ENCODE data around the gene TSN.
"Not testable (repeated sequence)": the region's sequence is repeated elsewhere in the genome, so short reads cannot be mapped to it uniquely, and the experiment has no call there.

The TSN gene

GRCh38 chr2:121804340-121804739, 48.9 kb downstream of the TSN start:
- peak in 1 of 2 donors; percentile 8 for DNase-seq

- no peak for DNase-seq
These were observed 49.7 kb downstream of the TSN start for GRCh38 chr2:121804997-121805765.

- no peak for DNase-seq
These were observed 50.3 kb downstream of the TSN start for GRCh38 chr2:121805766-121806143.

- not testable (repeated sequence) for DNase-seq
These were observed 52.3 kb downstream of the TSN start for GRCh38 chr2:121807771-121808170.

DNA sequence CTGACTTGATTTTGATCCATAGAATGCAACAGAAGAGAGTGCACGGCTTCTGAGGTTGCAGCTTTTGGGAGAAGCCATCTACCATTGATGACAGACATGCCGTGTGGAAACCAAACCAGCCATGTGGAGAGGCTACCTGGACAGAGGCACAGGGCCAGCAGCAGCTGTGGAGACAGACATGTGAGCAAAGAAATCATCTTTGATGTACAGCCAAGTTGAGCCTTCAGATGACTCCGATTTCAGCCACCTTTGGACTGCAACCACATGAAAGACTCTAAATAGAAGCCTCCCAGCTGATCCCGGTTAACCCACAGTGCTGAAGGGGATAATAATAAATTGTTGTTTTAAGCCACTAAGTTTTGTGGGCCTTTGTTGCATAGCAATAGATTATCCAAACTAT, 54.2 kb downstream of the TSN start:
- no peak for DNase-seq

DNA sequence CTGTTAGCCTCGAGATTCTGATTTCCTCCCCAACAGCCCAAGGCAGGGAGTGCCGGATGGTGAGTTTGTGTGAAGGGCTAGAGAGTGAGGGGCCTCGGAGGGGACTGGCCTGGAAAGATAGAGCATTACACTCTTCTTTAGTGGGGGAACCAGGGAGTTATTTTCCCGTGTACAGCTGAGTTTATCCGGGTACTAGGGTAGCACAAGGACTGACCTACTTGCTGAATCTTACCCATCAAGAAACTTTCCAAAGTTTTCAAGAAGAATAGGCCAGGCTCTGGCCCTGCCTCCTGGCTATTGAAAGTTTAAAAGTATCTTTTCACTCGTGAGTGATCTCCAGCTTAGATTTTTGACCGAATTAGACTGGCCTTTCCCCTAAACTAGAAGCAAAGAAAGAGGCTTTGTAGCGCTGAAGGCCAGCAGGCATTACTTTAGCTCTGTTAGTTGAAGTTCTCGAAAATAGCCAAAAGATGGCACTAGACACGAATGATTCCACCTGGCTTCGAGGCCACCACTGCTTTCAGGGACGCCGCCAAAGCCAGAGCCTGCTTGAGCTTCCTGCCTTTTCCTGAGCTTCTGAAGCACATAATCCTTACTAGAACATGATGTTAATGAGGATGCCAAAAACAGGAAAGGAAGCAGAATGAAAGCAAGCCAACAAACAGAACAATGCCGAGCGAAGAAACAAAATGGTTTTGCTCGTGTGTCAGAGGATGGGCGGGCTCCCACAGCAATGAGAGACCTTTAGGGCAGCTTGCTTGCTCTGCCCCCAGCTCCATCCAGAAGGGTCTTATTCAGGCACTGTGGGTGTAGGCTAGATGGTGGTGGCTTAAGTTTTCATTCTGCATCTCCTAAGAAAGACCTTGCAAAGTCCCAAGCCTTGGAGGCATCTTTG, 55.8 kb downstream of the TSN start:
- DNase-seq = peak in 1 of 2 donors; percentile 3

DNA sequence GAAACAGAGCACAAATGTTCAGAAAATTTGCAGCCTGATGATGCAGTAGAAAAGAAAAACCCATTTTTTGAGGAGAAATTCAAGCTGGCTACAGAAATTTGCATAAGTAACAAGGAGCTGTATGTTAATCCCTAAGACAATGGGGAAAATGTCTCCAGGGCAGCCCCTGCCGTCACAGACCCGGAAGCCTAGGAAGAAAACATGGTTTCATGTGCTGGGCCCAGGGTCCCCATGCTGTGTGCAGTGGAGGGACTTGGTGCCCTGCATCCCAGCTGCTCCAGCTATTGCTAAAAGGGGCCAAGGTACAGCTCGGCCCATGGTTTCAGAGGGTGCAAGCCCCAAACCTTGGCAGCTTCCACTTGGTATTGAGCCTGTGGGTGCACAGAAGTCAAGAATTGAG, 57.6 kb downstream of the TSN start:
- DNase-seq = not testable (repeated sequence)

DNA sequence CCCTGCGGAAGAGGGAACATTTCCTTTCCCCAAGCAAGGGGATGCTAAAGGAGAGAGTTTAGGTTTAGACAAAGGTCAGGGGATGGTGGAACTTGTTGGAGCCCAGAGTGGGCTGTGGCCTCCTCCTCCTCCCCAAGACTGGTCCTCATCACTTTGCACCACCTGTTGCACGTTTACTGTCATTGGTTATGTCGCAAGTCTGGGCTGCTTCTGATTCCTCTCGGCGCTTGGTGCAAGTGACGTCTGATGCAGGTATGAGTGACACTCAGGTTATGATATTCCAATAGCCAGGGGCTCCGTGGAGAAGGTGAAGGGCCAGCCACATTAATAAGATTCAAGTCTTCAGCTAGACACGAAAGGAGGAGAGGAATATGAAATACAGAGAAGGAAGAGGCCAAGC, 59.8 kb downstream of the TSN start:
- DNase-seq = no peak

GRCh38 chr2:121816797-121817196, 61.3 kb downstream of the TSN start:
- DNase-seq = no peak

DNA sequence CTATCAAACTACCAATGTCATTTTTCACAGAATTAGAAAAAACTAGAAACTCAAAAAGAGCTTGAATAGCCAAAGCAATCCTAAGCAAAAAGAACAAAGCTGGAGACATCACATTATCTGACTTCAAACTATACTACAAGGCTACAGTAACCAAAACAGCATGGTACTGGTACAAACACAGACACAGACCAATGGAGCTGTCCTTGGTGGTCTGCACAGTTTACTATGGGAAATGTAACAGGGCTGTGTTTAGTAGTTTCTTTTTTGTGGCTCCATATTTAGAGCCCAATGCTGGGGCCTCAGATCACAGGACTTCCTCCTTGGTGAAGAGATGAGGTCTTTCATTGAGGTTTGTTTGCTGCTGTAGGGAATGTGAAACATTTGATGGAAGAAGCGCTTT, 61.9 kb downstream of the TSN start:
- not testable (repeated sequence) for DNase-seq
